KMS-11 (cell line): ENCODE data around the gene GLIPR2.

Experiments used
- H2AFZ ChIP-seq: fragments of 200-600 bp; sonication (generic); 2 replicates; pipeline ENCODE4 v1.6.1; 2016; ENCODE audit warnings: antibody characterized with exemption, mixed run types, low read depth
- H3K27ac ChIP-seq: fragments of 200-600 bp; sonication (generic); 2 replicates; pipeline ENCODE4 v1.6.1; 2016; ENCODE audit warnings: mild to moderate bottlenecking, mixed run types
- H3K27me3 ChIP-seq: fragments of 200-600 bp; sonication (generic); 2 replicates; pipeline ENCODE4 v1.6.1; 2017; ENCODE audit warnings: mild to moderate bottlenecking, low read depth, mixed run types, moderate library complexity; ENCODE audit not compliant: insufficient read depth
- H3K36me3 ChIP-seq: fragments of 200-600 bp; sonication (generic); 2 replicates; pipeline ENCODE4 v1.6.1; 2017; ENCODE audit warnings: mild to moderate bottlenecking, mixed run types; ENCODE audit not compliant: insufficient read depth
- H3K4me1 ChIP-seq: fragments of 200-600 bp; sonication (generic); 2 replicates; pipeline ENCODE4 v1.6.1; 2016; ENCODE audit warnings: mild to moderate bottlenecking, low read depth, mixed run types; ENCODE audit not compliant: poor library complexity, severe bottlenecking
- H3K4me2 ChIP-seq: fragments of 200-600 bp; sonication (generic); 2 replicates; pipeline ENCODE4 v1.7.0; 2016; ENCODE audit warnings: mild to moderate bottlenecking, mixed run types
- H3K4me3 ChIP-seq: fragments of 200-600 bp; sonication (generic); IDR thresholded peaks from 2 replicates; pipeline ENCODE4 v1.6.1; 2017; ENCODE audit warnings: low read depth, low read length, mixed read lengths; ENCODE audit not compliant: insufficient read depth
- H3K79me2 ChIP-seq: fragments of 200-600 bp; sonication (generic); 2 replicates; pipeline ENCODE4 v1.6.1; 2016; ENCODE audit warnings: low read depth, mixed run types; ENCODE audit not compliant: insufficient read depth
- H3K9ac ChIP-seq: fragments of 200-600 bp; sonication (generic); 2 replicates; pipeline ENCODE4 v1.6.1; 2016; ENCODE audit warnings: mild to moderate bottlenecking, mixed run types
- H4K20me1 ChIP-seq: fragments of 200-600 bp; sonication (generic); 2 replicates; pipeline ENCODE4 v1.6.1; 2016; ENCODE audit warnings: mild to moderate bottlenecking, mixed run types; ENCODE audit not compliant: insufficient read depth
- CTCF ChIP-seq: fragments of 200-600 bp; sonication (generic); conservative IDR thresholded peaks from 2 replicates; pipeline ENCODE4 v1.6.1; 2017; ENCODE audit warnings: low read depth, mild to moderate bottlenecking, antibody characterized with exemption, low read length, moderate library complexity, mixed read lengths

The GLIPR2 gene

DNA sequence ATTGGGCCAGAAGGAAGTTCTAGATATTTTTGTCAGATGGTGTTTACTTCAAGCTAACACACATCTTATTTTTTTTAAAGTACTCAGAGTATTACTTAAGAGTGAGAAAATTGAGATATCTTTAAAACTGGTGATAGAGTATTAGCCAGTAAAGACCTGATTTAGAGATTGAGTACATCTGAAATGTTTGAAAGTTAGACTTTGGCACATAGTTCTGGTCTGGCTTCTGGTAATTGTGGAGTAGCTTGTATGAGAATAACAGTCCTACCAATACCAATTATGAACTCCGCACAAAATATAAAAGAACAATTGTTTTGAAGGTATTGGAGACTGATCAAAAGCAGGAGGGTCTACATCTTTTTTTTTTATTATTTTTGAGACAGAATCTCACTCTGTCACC lies 44.5 kb upstream of the GLIPR2 start:
- Histone ChIP-seq H3K27ac (peak overlapping the region; percentile 62; the same call in 1 of the 2 replicates), H3K36me3 (no peaks in the 10 kb centered on the region), H3K4me3 (no peak overlapping the region), H3K9ac (no peak overlapping the region), H3K27me3 (no peaks in the 10 kb centered on the region), H3K4me1 (peaks cover 20% of the 10 kb centered on the region), H2AFZ (no peak overlapping the region), H3K4me2 (no peak overlapping the region), H4K20me1 (no peaks in the 10 kb centered on the region), H3K79me2 (no peaks in the 10 kb centered on the region)
- TF ChIP-seq CTCF, result no peak

DNA sequence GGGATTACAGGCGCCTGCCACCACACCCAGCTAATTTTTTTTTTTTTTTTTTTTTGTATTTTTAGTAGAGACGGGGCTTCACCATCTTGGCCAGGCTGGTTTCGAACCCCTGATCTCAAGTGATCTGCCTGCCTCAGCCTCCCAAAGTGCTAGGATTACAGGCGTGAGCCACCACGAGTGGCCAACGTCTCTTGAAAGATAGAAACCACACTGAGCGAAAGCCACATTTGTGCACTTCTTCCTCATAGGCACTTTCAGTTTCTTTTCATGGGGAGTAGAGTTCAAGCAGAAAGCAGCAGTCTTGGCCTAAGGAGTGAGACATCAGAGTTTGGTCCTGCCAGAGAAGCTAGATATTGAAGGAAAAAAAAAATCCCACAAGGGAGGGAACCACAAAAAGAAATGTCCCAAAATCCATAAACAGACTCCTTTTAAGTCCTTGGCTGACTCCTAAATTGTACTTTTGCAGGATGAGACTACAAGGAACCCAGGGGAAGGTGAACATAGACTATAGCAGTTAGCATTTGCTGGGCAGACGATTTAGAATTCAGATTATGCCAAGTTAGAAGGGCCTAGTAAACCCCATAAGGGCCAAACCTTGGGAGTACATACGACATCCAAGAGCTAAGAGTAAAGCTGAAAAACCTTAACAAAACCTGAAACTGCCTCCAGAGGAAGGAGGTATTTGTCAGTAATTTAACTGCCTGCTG lies 43.9 kb upstream of the GLIPR2 start:
- peak overlapping the region; percentile 60 for H3K4me2 ChIP-seq
- peak overlapping the region; percentile 62 for H3K27ac ChIP-seq
- H2AFZ ChIP-seq, result peak overlapping the region; percentile 32; the same call in 1 of the 2 replicates
- no peaks in the 10 kb centered on the region for H3K27me3 ChIP-seq
- peaks cover 20% of the 10 kb centered on the region for H3K4me1 ChIP-seq
- TF ChIP-seq CTCF, result no peak
- no peak overlapping the region for H3K9ac ChIP-seq
- no peaks in the 10 kb centered on the region for H4K20me1 ChIP-seq
- no peaks in the 10 kb centered on the region for H3K36me3 ChIP-seq
- H3K79me2 ChIP-seq, result no peaks in the 10 kb centered on the region
- H3K4me3 ChIP-seq, result no peak overlapping the region

- Histone ChIP-seq H3K4me3 (no peak overlapping the region), H3K4me2 (peak overlapping the region; percentile 60), H3K79me2 (no peaks in the 10 kb centered on the region), H3K27ac (peak overlapping the region; percentile 62), H3K36me3 (no peaks in the 10 kb centered on the region), H2AFZ (no peak overlapping the region), H3K4me1 (peaks cover 20% of the 10 kb centered on the region), H4K20me1 (no peaks in the 10 kb centered on the region), H3K27me3 (no peaks in the 10 kb centered on the region), H3K9ac (no peak overlapping the region)
- TF ChIP-seq CTCF, result no peak
Observed at GRCh38 chr9:36093384-36093783, 43.1 kb upstream of the GLIPR2 start.

DNA sequence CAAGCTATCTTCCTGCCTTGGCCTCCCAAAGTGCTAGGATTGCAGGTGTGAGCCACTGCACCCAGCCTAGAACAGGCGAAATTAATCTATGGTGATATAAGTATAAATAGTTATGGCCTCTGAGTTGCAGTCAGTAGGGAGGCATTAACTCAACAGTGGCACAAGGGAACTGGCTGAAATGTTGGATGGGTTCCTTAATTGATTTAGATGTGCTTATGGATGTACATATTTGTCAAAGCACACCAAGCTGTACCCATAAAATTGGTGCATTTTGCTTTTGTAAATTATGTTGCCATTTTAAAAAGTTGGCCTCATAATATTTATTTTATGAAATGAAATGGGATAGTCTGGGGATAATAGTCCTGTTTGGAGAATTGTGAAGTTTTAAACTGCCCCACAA lies 36.8 kb upstream of the GLIPR2 start:
- Histone ChIP-seq H3K27ac (no peak overlapping the region), H3K27me3 (no peaks in the 10 kb centered on the region), H3K4me1 (peaks cover 6% of the 10 kb centered on the region), H2AFZ (no peak overlapping the region), H3K4me3 (no peak overlapping the region), H3K79me2 (no peaks in the 10 kb centered on the region), H4K20me1 (no peaks in the 10 kb centered on the region), H3K36me3 (no peaks in the 10 kb centered on the region), H3K4me2 (no peak overlapping the region), H3K9ac (no peak overlapping the region)
- no peak for TF ChIP-seq CTCF
